AG09319 (cell line): ENCODE measurements around the gene PLSCR4.
A peak's percentile ranks its signal among the peaks of the same experiment; 100 is the strongest.

ENCODE experiments used
- DNase-seq: peaks from one replicate; pipeline ENCODE4 v3.0.0-alpha.2; 2010; ENCODE audit warnings: low read depth; ENCODE audit errors: extremely low read depth
- TF ChIP-seq, protein P1 (sequence below): IDR thresholded peaks from 2 replicates; pipeline ENCODE4 v1.5.1; 2011; ENCODE audit warnings: low read depth, mild to moderate bottlenecking, inconsistent platforms, low read length, moderate library complexity

PLSCR4 gene

DNA sequence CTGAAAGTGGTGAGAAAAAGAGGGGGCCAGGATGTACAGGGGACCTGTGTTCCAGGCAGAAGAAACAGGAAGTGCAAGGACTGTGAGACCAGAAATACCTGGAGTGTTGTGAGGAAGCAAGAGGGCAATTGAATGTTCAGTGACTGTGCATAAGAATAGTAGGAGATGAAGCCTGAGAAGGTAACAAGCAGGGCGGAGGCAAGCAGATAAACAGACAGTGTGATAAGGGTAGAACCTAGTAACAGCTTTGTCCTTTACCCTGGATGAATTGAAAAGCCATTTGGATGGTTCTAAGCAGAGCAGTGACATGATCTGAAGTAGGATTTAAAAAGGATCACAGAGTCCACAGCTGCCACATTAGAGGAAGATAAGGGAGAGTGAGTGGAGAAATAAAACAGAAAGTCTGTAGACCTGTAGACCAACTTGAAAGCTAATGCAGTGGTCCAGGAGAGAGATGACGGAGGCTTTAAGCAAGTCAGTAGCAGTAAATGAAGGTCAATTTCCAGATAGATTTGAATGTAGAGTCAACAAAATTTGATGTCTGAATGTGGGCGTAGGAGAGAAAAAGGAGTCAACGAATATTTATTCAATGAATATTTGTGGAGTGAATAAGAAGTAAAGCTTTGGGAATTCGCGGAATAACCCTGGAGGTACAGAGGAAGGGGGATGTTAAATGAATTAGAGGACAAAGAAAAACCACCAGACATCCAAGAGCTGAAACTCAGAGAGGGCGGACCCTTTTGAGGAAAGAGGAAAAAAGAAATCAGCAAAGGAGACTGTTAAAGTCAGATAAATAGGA, 85.7 kb downstream of the PLSCR4 start:
- TF ChIP-seq, protein P1, sequence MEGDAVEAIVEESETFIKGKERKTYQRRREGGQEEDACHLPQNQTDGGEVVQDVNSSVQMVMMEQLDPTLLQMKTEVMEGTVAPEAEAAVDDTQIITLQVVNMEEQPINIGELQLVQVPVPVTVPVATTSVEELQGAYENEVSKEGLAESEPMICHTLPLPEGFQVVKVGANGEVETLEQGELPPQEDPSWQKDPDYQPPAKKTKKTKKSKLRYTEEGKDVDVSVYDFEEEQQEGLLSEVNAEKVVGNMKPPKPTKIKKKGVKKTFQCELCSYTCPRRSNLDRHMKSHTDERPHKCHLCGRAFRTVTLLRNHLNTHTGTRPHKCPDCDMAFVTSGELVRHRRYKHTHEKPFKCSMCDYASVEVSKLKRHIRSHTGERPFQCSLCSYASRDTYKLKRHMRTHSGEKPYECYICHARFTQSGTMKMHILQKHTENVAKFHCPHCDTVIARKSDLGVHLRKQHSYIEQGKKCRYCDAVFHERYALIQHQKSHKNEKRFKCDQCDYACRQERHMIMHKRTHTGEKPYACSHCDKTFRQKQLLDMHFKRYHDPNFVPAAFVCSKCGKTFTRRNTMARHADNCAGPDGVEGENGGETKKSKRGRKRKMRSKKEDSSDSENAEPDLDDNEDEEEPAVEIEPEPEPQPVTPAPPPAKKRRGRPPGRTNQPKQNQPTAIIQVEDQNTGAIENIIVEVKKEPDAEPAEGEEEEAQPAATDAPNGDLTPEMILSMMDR = no peak
- no peak for DNase-seq

DNA sequence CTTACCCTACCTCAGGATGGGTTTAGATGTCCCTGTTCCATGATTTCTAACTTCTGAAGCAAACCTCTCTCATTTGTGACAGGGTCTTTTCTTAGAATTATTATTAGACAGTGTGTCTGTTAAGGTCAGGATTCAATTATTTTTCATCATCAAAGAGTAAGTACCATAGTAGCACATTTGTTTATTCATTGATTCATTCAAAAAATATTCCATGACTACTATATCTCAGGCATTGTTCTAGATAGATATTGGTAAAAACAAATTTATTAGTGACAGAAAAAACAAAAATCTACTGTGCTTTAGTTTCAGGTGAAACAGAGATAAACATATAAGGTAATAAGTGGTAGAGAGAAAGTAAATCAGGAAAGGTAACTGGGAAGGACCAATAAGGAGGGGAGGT, 86.4 kb downstream of the PLSCR4 start:
- DNase-seq = no peak
- TF ChIP-seq, protein P1 = no peak

DNA sequence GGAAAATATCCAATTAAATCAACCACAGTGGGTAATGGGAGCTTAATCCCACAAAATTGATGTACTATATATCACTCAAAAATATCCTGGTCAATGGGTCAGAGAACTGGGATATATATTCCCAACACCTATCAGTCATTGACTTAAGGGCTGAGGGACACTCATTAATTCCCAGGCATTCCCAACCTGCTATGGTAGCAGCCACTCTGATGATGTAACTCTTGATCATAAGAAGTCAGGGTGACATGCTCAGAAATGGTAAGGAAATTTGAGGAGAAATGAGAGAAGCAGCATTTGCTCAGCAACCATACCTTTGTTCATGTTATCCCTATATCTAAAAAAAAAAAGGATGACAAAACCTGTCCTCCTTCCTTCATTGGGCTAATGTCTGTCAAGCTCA, 86.8 kb downstream of the PLSCR4 start:
- TF ChIP-seq, protein P1 = no peak
- no peak for DNase-seq

DNA sequence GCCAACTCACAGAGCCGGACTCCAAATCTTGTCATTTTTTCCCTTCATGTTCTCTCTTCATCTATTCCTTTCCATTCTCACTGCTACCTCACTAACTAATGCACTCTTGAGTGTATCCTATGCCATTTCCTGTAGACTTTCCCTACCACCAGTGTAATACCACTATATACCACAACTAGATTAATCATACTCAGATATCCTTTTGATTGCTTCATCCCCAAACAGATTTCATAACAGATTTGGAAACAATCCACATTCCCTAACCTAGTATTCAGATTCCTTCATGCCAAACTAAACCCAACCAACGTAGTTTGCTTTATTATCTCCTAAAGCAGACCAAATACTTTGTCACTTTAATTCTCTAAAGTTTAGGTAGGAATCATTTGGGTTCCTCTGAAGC, 87.3 kb downstream of the PLSCR4 start:
- TF ChIP-seq, protein P1 = no peak; the same call in 1 of the 2 replicates
- peak; percentile 84 for DNase-seq

DNA sequence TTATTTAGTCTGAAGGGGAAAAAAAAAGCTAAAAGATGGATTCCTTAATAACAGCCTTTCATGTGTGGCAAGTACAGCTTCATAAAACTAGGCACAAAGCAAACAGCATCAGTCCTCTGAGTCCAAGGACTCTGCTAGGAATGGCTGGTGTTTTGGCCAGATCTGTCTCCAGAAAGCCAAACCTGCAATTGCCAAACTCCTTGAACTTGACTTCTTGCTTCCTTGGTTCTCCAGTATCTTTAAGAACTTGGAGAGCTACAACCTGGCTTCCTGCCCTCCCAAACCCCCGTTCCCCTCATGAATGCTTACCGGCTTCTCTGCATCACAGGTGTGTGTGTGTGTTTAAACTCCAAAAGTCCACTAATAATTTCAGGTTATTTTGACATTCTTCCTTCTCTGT, 88.3 kb downstream of the PLSCR4 start:
- no peak for DNase-seq
- TF ChIP-seq, protein P1 = no peak

DNA sequence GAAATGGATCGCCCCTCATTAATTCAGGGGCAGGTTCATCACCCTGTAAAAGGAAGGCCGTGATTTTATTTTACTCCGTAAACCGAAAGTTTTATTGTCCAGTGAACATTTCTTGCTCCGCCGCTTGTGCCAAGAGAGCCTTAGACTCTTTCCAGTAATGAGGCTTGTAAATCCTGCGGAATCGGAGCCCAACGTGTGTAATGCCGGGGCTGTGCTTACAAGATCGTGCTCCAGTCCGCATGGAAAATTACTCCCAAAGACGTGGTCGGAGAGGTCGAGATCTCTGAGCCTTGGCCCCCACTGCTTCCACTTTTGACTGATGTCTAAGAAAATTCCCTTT, 89.3 kb downstream of the PLSCR4 start:
- DNase-seq = no peak
- TF ChIP-seq, protein P1 = no peak

DNA sequence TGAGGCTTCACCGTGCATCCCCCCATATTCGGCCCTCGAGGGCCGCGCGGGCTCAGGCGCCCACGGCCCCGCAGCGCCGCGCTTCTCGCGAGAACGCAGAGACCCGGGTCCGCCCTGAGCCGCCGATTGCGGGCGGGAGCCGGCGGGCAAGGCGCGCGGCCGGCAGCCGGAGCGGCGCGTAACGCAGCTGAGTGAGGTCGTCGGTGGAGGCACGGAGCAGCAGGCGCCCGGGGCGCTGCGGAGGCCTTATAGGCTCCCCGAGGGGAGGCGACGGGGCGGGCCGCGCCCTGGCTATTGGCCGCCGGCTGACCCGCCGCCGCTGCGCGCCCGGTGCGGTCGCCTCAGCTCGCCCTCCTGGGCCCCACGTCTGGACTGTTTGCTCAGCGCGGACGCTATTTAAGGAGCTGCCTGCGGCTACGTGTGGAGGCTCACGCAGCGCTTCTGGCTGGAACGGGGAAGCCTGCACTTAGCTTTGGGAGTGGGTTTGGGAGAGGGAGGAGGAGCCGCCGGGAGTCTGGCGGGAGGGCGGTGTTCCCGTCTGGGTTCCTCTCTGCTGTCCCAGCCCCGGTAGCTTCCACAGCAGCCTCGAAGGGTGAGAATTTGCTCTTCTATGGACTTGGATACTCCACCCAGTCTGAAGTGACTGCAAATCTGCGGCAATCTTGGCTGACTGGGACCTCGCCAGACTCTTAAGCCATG, 89.8 kb downstream of the PLSCR4 start, which contains the start of gene PLOD2:
Gene PLOD2, minus strand, starts transcription at position 221 of the 699 bp plus-strand sequence. Its CDS starts 195 bp downstream, at position 26.
- peak; percentile 72 for DNase-seq

More for the DNA sequence above, 89.8 kb downstream of the PLSCR4 start, which contains the start of gene PLOD2:
- TF ChIP-seq, protein P1 = no peak
